Activated CD4-positive, alpha-beta T cell treated with anti-CD3 and anti-CD28 coated beads, Interleukin-2, amount 50 U/mL, for 1 hour (primary cell): ENCODE data around the gene SOBP.

Source experiments
- DNase-seq: peaks from one replicate; pipeline ENCODE4 v3.0.0-alpha.2; 2020

Gene SOBP

GRCh38 chr6:107556082-107556481 is 66.2 kb downstream of the SOBP start:
- DNase-seq, result no peak

- no peak for DNase-seq
Measured at GRCh38 chr6:107557698-107558097, 67.8 kb downstream of the SOBP start.

GRCh38 chr6:107560657-107561056 is 70.7 kb downstream of the SOBP start:
- DNase-seq, result no peak

- DNase-seq, result no peak
Measured at GRCh38 chr6:107561306-107561705, 71.4 kb downstream of the SOBP start.

GRCh38 chr6:107563694-107564588 is 74.0 kb downstream of the SOBP start:
- no peak for DNase-seq

GRCh38 chr6:107564589-107564951 is 74.7 kb downstream of the SOBP start:
- DNase-seq, result no peak

GRCh38 chr6:107565165-107565723 is 75.3 kb downstream of the SOBP start:
- DNase-seq, result no peak

GRCh38 chr6:107567643-107568042 is 77.7 kb downstream of the SOBP start:
- DNase-seq, result no peak

GRCh38 chr6:107569473-107569872 is 79.6 kb downstream of the SOBP start:
- DNase-seq, result no peak

GRCh38 chr6:107571354-107571753 is 81.4 kb downstream of the SOBP start:
- no peak for DNase-seq

- no peak for DNase-seq
Measured at GRCh38 chr6:107572886-107573285, 83.0 kb downstream of the SOBP start.

- no peak for DNase-seq
Measured at GRCh38 chr6:107574856-107575255, 84.9 kb downstream of the SOBP start.

GRCh38 chr6:107576852-107577251 is 86.9 kb downstream of the SOBP start:
- no peak for DNase-seq

- no peak for DNase-seq
Measured at GRCh38 chr6:107578642-107579341, 88.9 kb downstream of the SOBP start.

- DNase-seq, result no peak
Measured at GRCh38 chr6:107579456-107580056, 89.6 kb downstream of the SOBP start.

- no peak for DNase-seq
Measured at GRCh38 chr6:107582086-107582485, 92.2 kb downstream of the SOBP start.

- no peak for DNase-seq
Measured at GRCh38 chr6:107584726-107585125, 94.8 kb downstream of the SOBP start.

- DNase-seq, result no peak
Measured at GRCh38 chr6:107585815-107586435, 96.0 kb downstream of the SOBP start.

- no peak for DNase-seq
Measured at GRCh38 chr6:107587451-107587850, 97.5 kb downstream of the SOBP start.

- no peak for DNase-seq
Measured at GRCh38 chr6:107589199-107589598, 99.3 kb downstream of the SOBP start.

GRCh38 chr6:107589934-107590333 is 100.0 kb downstream of the SOBP start:
- no peak for DNase-seq

- DNase-seq, result no peak
Measured at GRCh38 chr6:107590378-107590777, 100.5 kb downstream of the SOBP start.

GRCh38 chr6:107591346-107591745 is 101.4 kb downstream of the SOBP start:
- no peak for DNase-seq
